K562 (cell line): Measurements from ENCODE around the gene CLSTN2. TPM values are rescaled to one million over a fixed set of nuclear protein-coding genes. Genes with fewer than 3 reads are reported as not detected.

Source experiments
- ATAC-seq: fragments of 200-7000 bp; cut with Tn5 transposase; 3 replicates; pipeline ENCODE4 v1.9.1; 2020; ENCODE audit warnings: moderate library complexity
- BruUV-seq: library from RNA; stranded (reverse); fragments of 400-500 nt; replicated peaks from 2 replicates; lab custom pipeline; 2021; lab: Mats Ljungman, UMichigan
- CTCF ChIA-PET: fragments of 300-600 bp; formaldehyde crosslinking; extraction: SDS; loops from one replicate; lab custom pipeline; 2021; ENCODE audit warnings: low intra/inter-chr PET ratio; lab: Yijun Ruan, JAX
- POLR2A ChIA-PET: fragments of 300-600, 350-650 bp; sonication (Branson Sonifier 250); formaldehyde crosslinking; extraction: SDS; loops from one replicate; lab custom pipeline; 2021; ENCODE audit warnings: antibody characterized with exemption, inconsistent platforms; lab: Yijun Ruan, JAX
- DNase-seq, 4 experiments: peaks; one replicate each; pipeline versions ENCODE4 v3.0.0 to v3.0.0-alpha.2; 2011 to 2018; ENCODE audit warnings: low spot score in 3 of 4, mixed read lengths in 3 of 4; ENCODE audit errors: extremely low read depth in 1 of 4
- FAIRE-seq: peaks from 2 replicates; lab custom pipeline; 2011; peaks lifted over from hg19 to GRCh38; lab: Jason Lieb, UNC
- H2AFZ ChIP-seq: 2 replicates; pipeline ENCODE4 v1.6.0; 2011; ENCODE audit warnings: low read depth, low read length, control low read depth, inconsistent platforms
- H3K27ac ChIP-seq: fragments of 200-600 bp; 3 replicates; pipeline ENCODE4 v1.8.0; 2011; ENCODE audit warnings: low read depth, mild to moderate bottlenecking, control low read depth, inconsistent platforms, low read length, moderate library complexity, mixed read lengths; ENCODE audit errors: extremely low read depth
- H3K27me3 ChIP-seq, 2 experiments: fragments of 300-600 bp in 1 of 2; 2 replicates in 1 of 2; 3 replicates in 1 of 2; pipeline versions ENCODE4 v1.6.0 to v1.8.0; 2011; ENCODE audit warnings: inconsistent platforms in 2 of 2, low read length in 2 of 2, mild to moderate bottlenecking in 1 of 2, mixed read lengths in 1 of 2, moderate library complexity in 1 of 2; ENCODE audit not compliant: control insufficient read depth in 2 of 2, insufficient read depth in 2 of 2
- H3K36me3 ChIP-seq: fragments of 300-600 bp; 3 replicates; pipeline ENCODE4 v1.8.0; 2011; ENCODE audit warnings: mild to moderate bottlenecking, low read length, inconsistent platforms; ENCODE audit not compliant: control insufficient read depth, insufficient read depth
- H3K4me1 ChIP-seq, 2 experiments: fragments of 200-600 bp in 1 of 2; replicated peaks in 1 of 2; 2 replicates in 1 of 2; 3 replicates in 1 of 2; pipeline versions ENCODE4 v1.5.1 to v1.8.0; 2011; ENCODE audit warnings: inconsistent platforms in 2 of 2, low read length in 2 of 2, mild to moderate bottlenecking in 1 of 2, mixed read lengths in 1 of 2, moderate library complexity in 1 of 2; ENCODE audit not compliant: control insufficient read depth in 2 of 2, insufficient read depth in 2 of 2
- H3K4me2 ChIP-seq: 2 replicates; pipeline ENCODE4 v1.6.1; 2011; ENCODE audit warnings: low read length, control low read depth, inconsistent platforms, mixed read lengths; ENCODE audit not compliant: insufficient read depth
- H3K4me3 ChIP-seq: fragments of 200-600 bp; sonication (generic), shearing (Covaris generic); 2 replicates; pipeline ENCODE4 v1.5.1; 2016; ENCODE audit warnings: control low read depth, inconsistent platforms
- H3K79me2 ChIP-seq: fragments of 200-600 bp; 3 replicates; pipeline ENCODE4 v1.8.0; 2011; ENCODE audit warnings: low read length, inconsistent platforms; ENCODE audit not compliant: control insufficient read depth, insufficient read depth
- H3K9ac ChIP-seq, 2 experiments: 2 replicates each; pipeline versions ENCODE4 v1.6.0 to v1.6.1; 2011; ENCODE audit warnings: low read depth in 2 of 2, low read length in 2 of 2, control low read depth in 1 of 2, inconsistent platforms in 1 of 2, mild to moderate bottlenecking in 1 of 2, mixed read lengths in 1 of 2; ENCODE audit not compliant: insufficient read depth in 1 of 2
- H3K9me1 ChIP-seq: one replicate; pipeline ENCODE4 v1.6.0; 2011; ENCODE audit warnings: inconsistent platforms, mild to moderate bottlenecking, low read length, moderate library complexity; ENCODE audit not compliant: control insufficient read depth, insufficient read depth
- H3K9me3 ChIP-seq: replicated peaks from 2 replicates; pipeline ENCODE4 v1.5.1; 2011; ENCODE audit warnings: low read depth, low read length, inconsistent platforms; ENCODE audit not compliant: control insufficient read depth, insufficient read depth
- H4K20me1 ChIP-seq: replicated peaks from 2 replicates; pipeline ENCODE4 v1.6.1; 2011; ENCODE audit warnings: low read length, inconsistent platforms, mixed read lengths; ENCODE audit not compliant: control insufficient read depth, insufficient read depth
- FOXJ3 ChIP-seq: sonication (generic); formaldehyde crosslinking; IDR thresholded peaks from 2 replicates; pipeline ENCODE4 v1.4.0; 2020; ENCODE audit warnings: mild to moderate bottlenecking, missing genetic modification reagents
- NFE2 ChIP-seq: IDR thresholded peaks from 2 replicates; pipeline ENCODE4 v1.6.1; 2014; ENCODE audit warnings: antibody characterized with exemption, low read depth
- SMAD2 ChIP-seq: fragments of 150-350 bp; IDR thresholded peaks from 2 replicates; pipeline ENCODE4 v1.6.1; 2014; ENCODE audit warnings: low read depth, mild to moderate bottlenecking, low read length
- TCFL5 ChIP-seq: fragments of 250-450 bp; sonication (Bioruptor Pico); conservative IDR thresholded peaks from 2 replicates; pipeline ENCODE4 v1.6.1; 2021; ENCODE audit warnings: mild to moderate bottlenecking, moderate library complexity, matching md5 sums
- ZNF165 ChIP-seq: fragments of 250-450 bp; sonication (Bioruptor Pico); IDR thresholded peaks from 2 replicates; pipeline ENCODE4 v1.4.0; 2020; ENCODE audit warnings: borderline replicate concordance
- ZNF584 ChIP-seq: fragments of 200-800 bp; sonication (Bioruptor generic); IDR thresholded peaks from 2 replicates; pipeline ENCODE4 v1.6.1; 2016; ENCODE audit warnings: low read depth, mild to moderate bottlenecking, missing genetic modification characterization, missing compliant biosample characterization
- WGBS: fragments of 100-300 bp; shearing (Covaris generic); methylation state at CpG from one replicate; pipeline ENCODE4 v1.1.6; 2016; ENCODE audit warnings: low coverage, mixed read lengths; ENCODE audit not compliant: insufficient coverage; ENCODE audit errors: missing lambda C conversion rate; 5-methylcytosine and 5-hydroxymethylcytosine counted together
- in situ Hi-C: fragments of 300-500 bp; cut with MboI; formaldehyde crosslinking; loops from 4 replicates; pipeline ENCODE4 v1.15.0; 2018; ENCODE audit warnings: inconsistent platforms, mixed read lengths
- intact Hi-C: fragments of 100-400 bp; cut with micrococcal nuclease; formaldehyde crosslinking; loops from 2 replicates; pipeline ENCODE4 v1.14.2; 2022
- polyA plus RNA-seq, 8 experiments: library from polyadenylated mRNA; depleted of rRNA in 4 of 8; stranded (reverse) in 5 of 8; unstranded in 3 of 8; fragments of >200 nt; fragmentation: Nextera tagmentation in 2 of 8; fragmentation: Illumina TruSeq in 1 of 8; extraction: Ambion mirVana in 2 of 8; extraction: Trizol in 1 of 8; gene quantifications; 2 replicates each; pipeline versions ENCODE4 v1.2.1 to v1.2.3, GENCODE V29; 2011 to 2014; ENCODE audit warnings: inconsistent platforms in 1 of 8, missing spikeins in 1 of 8
- total RNA-seq, 7 experiments: library from RNA; depleted of rRNA in 6 of 7; stranded (reverse); fragments of >200 nt in 6 of 7; fragmentation: Illumina TruSeq in 2 of 7; extraction: Trizol in 2 of 7; gene quantifications; 2 replicates each; pipeline versions ENCODE4 v1.2.1 to v1.2.3, GENCODE V29; 2011 to 2021; ENCODE audit warnings: low replicate concordance in 1 of 7
- TF ChIP-seq, protein P1 (sequence below), 2 experiments: fragments of 450-650 bp in 1 of 2; sonication (generic) in 1 of 2; formaldehyde crosslinking in 1 of 2; IDR thresholded peaks in 1 of 2; conservative IDR thresholded peaks in 1 of 2; 2 replicates each; pipeline versions ENCODE4 v1.6.1 to v1.8.1; 2016 to 2023; ENCODE audit warnings: mild to moderate bottlenecking in 2 of 2, moderate library complexity in 2 of 2, inconsistent platforms in 1 of 2, missing genetic modification reagents in 1 of 2
- TF ChIP-seq, protein P2 (sequence below): sonication (generic); formaldehyde crosslinking; IDR thresholded peaks from 2 replicates; pipeline ENCODE4 v1.8.0; 2023; ENCODE audit warnings: mild to moderate bottlenecking, missing genetic modification reagents
- TF ChIP-seq, protein P3 (sequence below): fragments of 200-800 bp; sonication (Bioruptor generic); IDR thresholded peaks from 2 replicates; pipeline ENCODE4 v1.6.1; 2017; ENCODE audit warnings: missing genetic modification characterization, missing compliant biosample characterization

Gene CLSTN2
- total and polyA plus RNA-seq, 9 of the 15 experiments (the other 6 are each of a cell fraction or from before 2014, with no cell fraction given) = 0.02 to 0.04 (median 0.04) TPM; not detected in 6

DNA sequence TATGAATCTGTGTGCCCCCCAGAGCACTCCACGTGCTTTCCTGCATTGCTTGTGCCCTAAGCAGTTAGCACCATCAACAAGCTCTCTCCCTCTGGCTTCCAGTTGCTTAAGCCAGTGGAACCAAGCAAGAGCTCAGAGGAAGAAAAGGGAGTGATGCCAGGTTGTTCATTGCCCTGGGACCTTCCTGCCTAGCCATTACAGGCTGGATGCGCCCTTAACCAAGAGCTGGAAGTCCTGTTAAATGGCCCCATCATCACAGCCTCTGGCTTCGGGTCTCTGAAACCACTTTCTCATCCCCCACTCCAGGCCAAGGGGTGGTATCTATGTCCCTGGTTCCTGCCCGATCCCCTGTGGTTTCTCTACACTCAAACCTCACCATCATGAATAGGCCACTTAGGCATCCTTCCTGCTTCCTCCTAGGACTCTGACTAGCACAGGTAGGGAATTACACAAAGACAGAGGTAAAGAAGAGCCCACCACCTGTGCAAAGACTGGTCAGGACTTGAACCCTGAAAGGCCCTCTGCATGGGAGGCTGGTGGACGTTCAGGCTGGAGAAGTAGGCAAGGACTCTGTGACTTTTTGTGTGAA is 433.3 kb downstream of the CLSTN2 start (continued):
- TF ChIP-seq, protein P1, sequence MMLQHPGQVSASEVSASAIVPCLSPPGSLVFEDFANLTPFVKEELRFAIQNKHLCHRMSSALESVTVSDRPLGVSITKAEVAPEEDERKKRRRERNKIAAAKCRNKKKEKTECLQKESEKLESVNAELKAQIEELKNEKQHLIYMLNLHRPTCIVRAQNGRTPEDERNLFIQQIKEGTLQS (IDR thresholded peaks at IDR 0.05) = no peak
- TF ChIP-seq, protein P1 (CRISPR knock-in tag; conservative IDR thresholded peaks at IDR 0.05) = no peak
- TF ChIP-seq FOXJ3 = no peak
- TF ChIP-seq, protein P2, sequence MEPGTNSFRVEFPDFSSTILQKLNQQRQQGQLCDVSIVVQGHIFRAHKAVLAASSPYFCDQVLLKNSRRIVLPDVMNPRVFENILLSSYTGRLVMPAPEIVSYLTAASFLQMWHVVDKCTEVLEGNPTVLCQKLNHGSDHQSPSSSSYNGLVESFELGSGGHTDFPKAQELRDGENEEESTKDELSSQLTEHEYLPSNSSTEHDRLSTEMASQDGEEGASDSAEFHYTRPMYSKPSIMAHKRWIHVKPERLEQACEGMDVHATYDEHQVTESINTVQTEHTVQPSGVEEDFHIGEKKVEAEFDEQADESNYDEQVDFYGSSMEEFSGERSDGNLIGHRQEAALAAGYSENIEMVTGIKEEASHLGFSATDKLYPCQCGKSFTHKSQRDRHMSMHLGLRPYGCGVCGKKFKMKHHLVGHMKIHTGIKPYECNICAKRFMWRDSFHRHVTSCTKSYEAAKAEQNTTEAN (CRISPR knock-in tag) = no peak
- no peak for TF ChIP-seq TCFL5 (CRISPR knock-in tag)
- TF ChIP-seq ZNF165 (CRISPR knock-in tag) = no peak
- no peak for TF ChIP-seq SMAD2
- no peak for TF ChIP-seq NFE2
- no peak for TF ChIP-seq ZNF584 (CRISPR knock-in tag)

DNA sequence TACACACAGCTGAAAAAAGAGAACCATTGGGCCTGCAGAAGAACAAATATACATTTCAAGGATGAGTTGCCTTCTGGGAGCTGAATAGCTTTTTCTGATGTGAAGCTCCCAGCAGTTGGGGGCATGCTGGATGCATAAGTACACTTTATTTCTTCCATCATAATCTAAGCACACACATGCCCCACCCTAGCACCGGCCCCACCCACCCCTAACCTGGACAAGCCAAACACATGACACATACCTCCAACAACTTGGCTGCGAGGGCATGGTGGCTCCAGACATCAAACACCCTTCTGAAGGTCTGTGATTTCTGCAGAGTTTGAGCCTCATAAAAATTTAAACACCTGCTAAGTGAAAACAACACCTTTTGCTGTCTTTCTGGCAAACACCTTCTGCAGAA is 435.7 kb downstream of the CLSTN2 start:
- no peaks in the 10 kb centered on the region; the same call in 1 of the 2 replicates for H4K20me1 ChIP-seq
- POLR2A ChIA-PET = no interaction called here
- WGBS = 0% methylated on average over 2 of the region's 2 CpGs
- H2AFZ ChIP-seq = no peak overlapping the region
- H3K4me3 ChIP-seq = no peak overlapping the region
- H3K9me3 ChIP-seq = no peaks in the 10 kb centered on the region
- H3K9ac ChIP-seq = no peak overlapping the region
- CTCF ChIA-PET = no interaction called here
- H3K27ac ChIP-seq = no peak overlapping the region
- DNase-seq (no peak), ATAC-seq (no peak), FAIRE-seq (no peak)
- H3K4me2 ChIP-seq = no peak overlapping the region
- in situ Hi-C loops (no loop called here), intact Hi-C loops (no loop called here)
- BruUV-seq = no TSS peak
- peaks cover 0 to 4% of the 10 kb centered on the region in 2 experiments; a peak in 1 of 5 replicates for H3K27me3 ChIP-seq
- H3K36me3 ChIP-seq = no peaks in the 10 kb centered on the region
- H3K9me1 ChIP-seq = no peaks in the 10 kb centered on the region
- H3K79me2 ChIP-seq = no peaks in the 10 kb centered on the region
- TF ChIP-seq, protein P3, sequence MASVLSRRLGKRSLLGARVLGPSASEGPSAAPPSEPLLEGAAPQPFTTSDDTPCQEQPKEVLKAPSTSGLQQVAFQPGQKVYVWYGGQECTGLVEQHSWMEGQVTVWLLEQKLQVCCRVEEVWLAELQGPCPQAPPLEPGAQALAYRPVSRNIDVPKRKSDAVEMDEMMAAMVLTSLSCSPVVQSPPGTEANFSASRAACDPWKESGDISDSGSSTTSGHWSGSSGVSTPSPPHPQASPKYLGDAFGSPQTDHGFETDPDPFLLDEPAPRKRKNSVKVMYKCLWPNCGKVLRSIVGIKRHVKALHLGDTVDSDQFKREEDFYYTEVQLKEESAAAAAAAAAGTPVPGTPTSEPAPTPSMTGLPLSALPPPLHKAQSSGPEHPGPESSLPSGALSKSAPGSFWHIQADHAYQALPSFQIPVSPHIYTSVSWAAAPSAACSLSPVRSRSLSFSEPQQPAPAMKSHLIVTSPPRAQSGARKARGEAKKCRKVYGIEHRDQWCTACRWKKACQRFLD (CRISPR knock-in tag) = no peak
- no peaks in the 10 kb centered on the region for H3K4me1 ChIP-seq
